K562 (cell line): ENCODE measurements around the gene HHLA2. TPM values are rescaled to one million over a fixed set of nuclear protein-coding genes. Genes with fewer than 3 reads are reported as not detected.

Experiments used
- ATAC-seq: fragments of 200-7000 bp; cut with Tn5 transposase; 3 replicates; pipeline ENCODE4 v1.9.1; 2020; ENCODE audit warnings: moderate library complexity
- BruUV-seq: library from RNA; stranded (reverse); fragments of 400-500 nt; replicated peaks from 2 replicates; lab custom pipeline; 2021; lab: Mats Ljungman, UMichigan
- CTCF ChIA-PET: fragments of 300-600 bp; formaldehyde crosslinking; extraction: SDS; loops from one replicate; lab custom pipeline; 2021; ENCODE audit warnings: low intra/inter-chr PET ratio; lab: Yijun Ruan, JAX
- POLR2A ChIA-PET: fragments of 300-600, 350-650 bp; sonication (Branson Sonifier 250); formaldehyde crosslinking; extraction: SDS; loops from one replicate; lab custom pipeline; 2021; ENCODE audit warnings: antibody characterized with exemption, inconsistent platforms; lab: Yijun Ruan, JAX
- DNase-seq, 4 experiments: peaks; one replicate each; pipeline versions ENCODE4 v3.0.0 to v3.0.0-alpha.2; 2011 to 2018; ENCODE audit warnings: low spot score in 3 of 4, mixed read lengths in 3 of 4; ENCODE audit errors: extremely low read depth in 1 of 4
- FAIRE-seq: peaks from 2 replicates; lab custom pipeline; 2011; peaks lifted over from hg19 to GRCh38; lab: Jason Lieb, UNC
- H2AFZ ChIP-seq: 2 replicates; pipeline ENCODE4 v1.6.0; 2011; ENCODE audit warnings: low read depth, low read length, control low read depth, inconsistent platforms
- H3K27ac ChIP-seq: fragments of 200-600 bp; 3 replicates; pipeline ENCODE4 v1.8.0; 2011; ENCODE audit warnings: low read depth, mild to moderate bottlenecking, control low read depth, inconsistent platforms, low read length, moderate library complexity, mixed read lengths; ENCODE audit errors: extremely low read depth
- H3K27me3 ChIP-seq, 2 experiments: fragments of 300-600 bp in 1 of 2; 2 replicates in 1 of 2; 3 replicates in 1 of 2; pipeline versions ENCODE4 v1.6.0 to v1.8.0; 2011; ENCODE audit warnings: inconsistent platforms in 2 of 2, low read length in 2 of 2, mild to moderate bottlenecking in 1 of 2, mixed read lengths in 1 of 2, moderate library complexity in 1 of 2; ENCODE audit not compliant: control insufficient read depth in 2 of 2, insufficient read depth in 2 of 2
- H3K36me3 ChIP-seq: fragments of 300-600 bp; 3 replicates; pipeline ENCODE4 v1.8.0; 2011; ENCODE audit warnings: mild to moderate bottlenecking, low read length, inconsistent platforms; ENCODE audit not compliant: control insufficient read depth, insufficient read depth
- H3K4me1 ChIP-seq, 2 experiments: fragments of 200-600 bp in 1 of 2; replicated peaks in 1 of 2; 2 replicates in 1 of 2; 3 replicates in 1 of 2; pipeline versions ENCODE4 v1.5.1 to v1.8.0; 2011; ENCODE audit warnings: inconsistent platforms in 2 of 2, low read length in 2 of 2, mild to moderate bottlenecking in 1 of 2, mixed read lengths in 1 of 2, moderate library complexity in 1 of 2; ENCODE audit not compliant: control insufficient read depth in 2 of 2, insufficient read depth in 2 of 2
- H3K4me2 ChIP-seq: 2 replicates; pipeline ENCODE4 v1.6.1; 2011; ENCODE audit warnings: low read length, control low read depth, inconsistent platforms, mixed read lengths; ENCODE audit not compliant: insufficient read depth
- H3K4me3 ChIP-seq: fragments of 200-600 bp; sonication (generic), shearing (Covaris generic); 2 replicates; pipeline ENCODE4 v1.5.1; 2016; ENCODE audit warnings: control low read depth, inconsistent platforms
- H3K79me2 ChIP-seq: fragments of 200-600 bp; 3 replicates; pipeline ENCODE4 v1.8.0; 2011; ENCODE audit warnings: low read length, inconsistent platforms; ENCODE audit not compliant: control insufficient read depth, insufficient read depth
- H3K9ac ChIP-seq, 2 experiments: 2 replicates each; pipeline versions ENCODE4 v1.6.0 to v1.6.1; 2011; ENCODE audit warnings: low read depth in 2 of 2, low read length in 2 of 2, control low read depth in 1 of 2, inconsistent platforms in 1 of 2, mild to moderate bottlenecking in 1 of 2, mixed read lengths in 1 of 2; ENCODE audit not compliant: insufficient read depth in 1 of 2
- H3K9me1 ChIP-seq: one replicate; pipeline ENCODE4 v1.6.0; 2011; ENCODE audit warnings: inconsistent platforms, mild to moderate bottlenecking, low read length, moderate library complexity; ENCODE audit not compliant: control insufficient read depth, insufficient read depth
- H3K9me3 ChIP-seq: replicated peaks from 2 replicates; pipeline ENCODE4 v1.5.1; 2011; ENCODE audit warnings: low read depth, low read length, inconsistent platforms; ENCODE audit not compliant: control insufficient read depth, insufficient read depth
- H4K20me1 ChIP-seq: replicated peaks from 2 replicates; pipeline ENCODE4 v1.6.1; 2011; ENCODE audit warnings: low read length, inconsistent platforms, mixed read lengths; ENCODE audit not compliant: control insufficient read depth, insufficient read depth
- ARID3A ChIP-seq: IDR thresholded peaks from 2 replicates; pipeline ENCODE4 v1.6.1; 2012; ENCODE audit warnings: low read depth, low read length, improper control_type of control experiment, borderline replicate concordance
- FOXJ3 ChIP-seq: sonication (generic); formaldehyde crosslinking; IDR thresholded peaks from 2 replicates; pipeline ENCODE4 v1.4.0; 2020; ENCODE audit warnings: mild to moderate bottlenecking, missing genetic modification reagents
- HMG20B ChIP-seq: fragments of 250-450 bp; sonication (Bioruptor Pico); IDR thresholded peaks from 2 replicates; pipeline ENCODE4 v1.5.0; 2021; ENCODE audit warnings: mild to moderate bottlenecking
- RAD51 ChIP-seq: fragments of 450-650 bp; IDR thresholded peaks from 2 replicates; pipeline ENCODE4 v1.7.1; 2016; ENCODE audit warnings: low read depth, mild to moderate bottlenecking, borderline replicate concordance
- TCFL5 ChIP-seq: fragments of 250-450 bp; sonication (Bioruptor Pico); conservative IDR thresholded peaks from 2 replicates; pipeline ENCODE4 v1.6.1; 2021; ENCODE audit warnings: mild to moderate bottlenecking, moderate library complexity, matching md5 sums
- ZNF75A ChIP-seq: fragments of 450-650 bp; formaldehyde crosslinking; IDR thresholded peaks from 2 replicates; pipeline ENCODE4 v1.4.0; 2020; ENCODE audit warnings: mild to moderate bottlenecking
- WGBS: fragments of 100-300 bp; shearing (Covaris generic); methylation state at CpG from one replicate; pipeline ENCODE4 v1.1.6; 2016; ENCODE audit warnings: low coverage, mixed read lengths; ENCODE audit not compliant: insufficient coverage; ENCODE audit errors: missing lambda C conversion rate; 5-methylcytosine and 5-hydroxymethylcytosine counted together
- in situ Hi-C: fragments of 300-500 bp; cut with MboI; formaldehyde crosslinking; loops from 4 replicates; pipeline ENCODE4 v1.15.0; 2018; ENCODE audit warnings: inconsistent platforms, mixed read lengths
- intact Hi-C: fragments of 100-400 bp; cut with micrococcal nuclease; formaldehyde crosslinking; loops from 2 replicates; pipeline ENCODE4 v1.14.2; 2022
- polyA plus RNA-seq, 8 experiments: library from polyadenylated mRNA; depleted of rRNA in 4 of 8; stranded (reverse) in 5 of 8; unstranded in 3 of 8; fragments of >200 nt; fragmentation: Nextera tagmentation in 2 of 8; fragmentation: Illumina TruSeq in 1 of 8; extraction: Ambion mirVana in 2 of 8; extraction: Trizol in 1 of 8; gene quantifications; 2 replicates each; pipeline versions ENCODE4 v1.2.1 to v1.2.3, GENCODE V29; 2011 to 2014; ENCODE audit warnings: inconsistent platforms in 1 of 8, missing spikeins in 1 of 8
- total RNA-seq, 7 experiments: library from RNA; depleted of rRNA in 6 of 7; stranded (reverse); fragments of >200 nt in 6 of 7; fragmentation: Illumina TruSeq in 2 of 7; extraction: Trizol in 2 of 7; gene quantifications; 2 replicates each; pipeline versions ENCODE4 v1.2.1 to v1.2.3, GENCODE V29; 2011 to 2021; ENCODE audit warnings: low replicate concordance in 1 of 7

HHLA2 gene
- total and polyA plus RNA-seq, 9 of the 15 experiments (the other 6 are each of a cell fraction or from before 2014, with no cell fraction given): 0.04 TPM; not detected in 7

DNA sequence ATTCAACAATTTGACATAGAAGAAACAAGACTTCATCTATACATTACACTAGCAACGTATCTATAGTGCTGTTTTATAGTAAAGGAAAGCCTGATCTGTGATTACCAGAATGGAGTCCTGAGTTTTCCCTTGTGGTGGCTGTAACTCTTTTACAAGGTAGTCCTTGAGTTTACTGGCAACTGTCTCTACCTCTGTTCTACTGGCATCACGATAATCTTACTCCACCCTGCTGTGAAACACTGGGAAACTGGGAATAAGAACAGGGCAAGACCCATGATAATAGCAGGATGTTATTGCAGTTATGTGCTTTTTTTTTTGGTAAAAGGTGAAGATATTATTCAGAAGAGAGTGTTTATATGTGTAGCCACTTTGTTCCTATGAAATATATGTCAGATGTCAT is 12.4 kb upstream of the HHLA2 start:
- no peaks in the 10 kb centered on the region for H4K20me1 ChIP-seq
- TF ChIP-seq TCFL5 (no peak), HMG20B (CRISPR knock-in tag) (no peak), ZNF75A (CRISPR knock-in tag) (no peak), FOXJ3 (CRISPR knock-in tag) (no peak), ARID3A (no peak), RAD51 (no peak)
- H3K27me3 ChIP-seq: no peaks in the 10 kb centered on the region
- no peaks in the 10 kb centered on the region for H3K4me1 ChIP-seq
- no peaks in the 10 kb centered on the region for H3K36me3 ChIP-seq
- FAIRE-seq: no peak
- no peaks in the 10 kb centered on the region for H3K79me2 ChIP-seq
- no peak for ATAC-seq
- POLR2A ChIA-PET: no interaction called here
- H3K9ac ChIP-seq: no peak overlapping the region
- H2AFZ ChIP-seq: no peak overlapping the region
- intact Hi-C loops: no loop called here
- no TSS peak for BruUV-seq
- no peak overlapping the region for H3K27ac ChIP-seq
- no peak overlapping the region for H3K4me2 ChIP-seq
- 0% methylated on average over 2 of the region's 2 CpGs for WGBS
- in situ Hi-C loops: no loop called here
- no peaks in the 10 kb centered on the region for H3K9me1 ChIP-seq
- no peak for DNase-seq
- no peaks in the 10 kb centered on the region for H3K9me3 ChIP-seq
- no peak overlapping the region for H3K4me3 ChIP-seq
- CTCF ChIA-PET: no interaction called here
